HG02798 (cell line): ENCODE results near the gene SMG6.
"Not testable (repeated sequence)": the region's sequence is repeated elsewhere in the genome, so short reads cannot be mapped to it uniquely, and the experiment has no call there.

Experiments
- ATAC-seq: cut with Tn5 transposase; IDR thresholded peaks from one replicate; pipeline ENCODE4 v1.9.1; 2021; ENCODE audit warnings: mild to moderate bottlenecking; ENCODE audit not compliant: unreplicated experiment, poor library complexity

SMG6 gene

GRCh38 chr17:2022647-2023240, 280.8 kb downstream of the SMG6 start:
- ATAC-seq, result no peak

DNA sequence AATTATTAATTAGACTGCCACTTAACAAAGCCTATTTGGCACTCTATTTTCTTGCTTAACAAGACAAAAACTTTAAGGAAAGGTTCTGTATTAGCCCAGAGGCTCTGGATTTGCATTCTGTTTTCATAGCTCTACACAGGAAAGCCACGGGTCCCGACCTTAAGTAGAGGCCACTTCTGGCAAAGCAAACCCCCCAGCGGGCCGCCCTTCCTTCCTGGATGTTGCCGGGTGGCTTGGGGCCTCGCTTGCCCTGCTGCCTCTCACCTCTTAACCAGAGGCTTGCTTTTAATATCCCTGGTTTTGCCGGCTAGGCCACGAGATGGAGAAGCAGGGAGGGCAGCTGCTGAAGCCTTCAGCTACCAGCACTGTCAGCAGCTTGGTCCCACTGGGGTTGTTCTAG, 282.9 kb downstream of the SMG6 start:
- no peak for ATAC-seq

DNA sequence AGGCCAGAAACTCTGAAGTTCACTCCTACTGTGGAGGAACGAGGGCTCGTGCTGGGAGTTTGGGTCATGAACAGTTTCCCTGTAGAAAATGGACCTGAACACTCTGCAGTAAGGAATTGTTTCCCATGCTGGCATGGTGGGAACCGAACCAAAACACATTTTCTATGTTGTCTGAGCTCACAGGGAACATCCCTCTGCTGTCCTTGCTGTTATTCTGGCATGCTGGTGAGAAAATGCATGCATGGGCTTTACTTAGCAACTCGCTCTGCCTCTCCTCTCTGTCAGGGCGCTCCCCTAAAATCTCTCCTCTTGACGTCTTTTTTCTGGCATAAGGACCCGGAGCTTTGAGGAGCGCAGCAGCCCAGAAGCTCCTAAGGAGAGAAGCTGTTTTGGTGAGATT, 283.9 kb downstream of the SMG6 start:
- no peak for ATAC-seq

GRCh38 chr17:2018716-2019510, 284.7 kb downstream of the SMG6 start:
- ATAC-seq, result no peak

- ATAC-seq, result no peak
Measured at GRCh38 chr17:2017274-2017941, 286.2 kb downstream of the SMG6 start.

DNA sequence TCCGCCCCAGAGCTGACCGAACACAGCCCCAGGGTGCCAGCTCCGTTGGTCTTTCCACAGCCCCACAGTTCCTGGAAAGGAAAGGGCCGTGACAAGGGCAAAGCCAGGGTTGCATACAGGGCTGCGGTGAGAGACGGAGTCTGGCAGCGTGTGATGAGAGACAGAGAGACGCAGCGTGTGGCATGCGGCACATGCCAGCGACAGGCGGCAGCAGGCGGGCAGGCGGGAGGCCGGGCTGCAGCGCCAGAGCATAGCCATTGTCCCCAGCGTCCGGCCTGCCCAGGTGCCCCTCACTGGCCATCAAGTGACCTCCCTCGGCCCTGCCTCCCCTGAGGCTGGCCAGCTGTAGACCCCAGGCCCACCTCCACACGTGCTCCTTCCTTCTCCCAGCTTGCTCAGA, 287.1 kb downstream of the SMG6 start:
- no peak for ATAC-seq

DNA sequence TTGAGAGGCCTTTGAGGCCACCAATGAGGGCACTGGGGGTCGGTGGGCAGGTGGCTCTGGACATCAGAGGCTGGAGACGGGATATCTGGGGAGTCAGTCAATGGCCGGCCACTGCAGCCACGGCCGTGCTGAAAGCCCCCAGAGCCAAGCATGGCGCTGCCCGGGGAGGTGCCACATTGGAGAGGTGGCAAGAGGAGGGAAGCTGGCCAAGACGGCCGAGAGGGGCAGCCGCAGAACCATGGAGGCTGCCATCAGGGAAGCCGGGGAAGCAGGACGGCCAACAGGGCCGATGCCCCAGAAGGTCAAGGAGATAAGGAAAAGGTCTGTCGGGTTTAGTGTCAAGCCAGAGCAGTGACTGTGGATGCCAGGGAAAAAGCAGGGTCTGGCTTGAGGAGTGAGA, 288.3 kb downstream of the SMG6 start:
- ATAC-seq, result no peak

- no peak for ATAC-seq
Measured at GRCh38 chr17:2013994-2014317, 289.6 kb downstream of the SMG6 start.

DNA sequence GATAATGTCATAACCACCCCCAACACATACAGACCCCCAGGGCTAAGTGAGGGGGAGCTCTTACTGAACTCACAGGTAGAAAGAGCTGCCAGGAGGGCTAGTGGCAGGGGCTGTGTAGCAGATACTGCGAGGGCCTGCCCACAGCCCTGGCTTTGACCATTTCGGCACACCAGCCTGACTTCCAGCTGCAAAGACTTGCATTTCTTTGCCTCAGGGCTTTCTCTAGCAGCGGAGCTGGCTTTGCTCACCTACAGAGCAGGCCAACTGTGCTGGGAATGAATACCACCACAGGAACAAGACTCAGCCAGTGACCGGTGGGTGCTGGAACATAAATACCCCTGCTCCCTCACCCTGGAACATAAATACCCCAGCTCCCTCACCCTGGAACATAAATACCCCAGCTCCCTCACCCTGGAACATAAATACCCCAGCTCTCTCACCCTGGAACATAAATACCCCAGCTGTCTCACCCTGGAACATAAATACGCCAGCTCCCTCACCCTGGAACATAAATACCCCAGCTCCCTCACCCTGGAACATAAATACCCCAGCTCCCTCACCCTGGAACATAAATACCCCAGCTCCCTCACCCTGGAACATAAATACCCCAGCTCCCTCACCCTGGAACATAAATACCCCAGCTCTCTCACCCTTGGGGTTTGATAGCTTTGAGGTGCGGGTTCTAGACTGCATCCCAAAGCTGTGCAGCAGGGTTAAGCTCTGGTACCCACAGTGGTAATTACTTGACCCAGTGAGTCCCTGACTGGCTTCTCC, 290.2 kb downstream of the SMG6 start:
- ATAC-seq, result not testable (repeated sequence)

GRCh38 chr17:2012499-2012898, 291.1 kb downstream of the SMG6 start:
- ATAC-seq, result no peak

- no peak for ATAC-seq
Measured at GRCh38 chr17:2011411-2012371, 291.9 kb downstream of the SMG6 start.
